Trophoblast cell (in vitro differentiated cells and primary cell): Measurements from ENCODE around the gene PRR16.

Experiments
- DNase-seq, 2 donors: peaks; one replicate each; pipeline ENCODE4 v3.0.0-alpha.2; 2016
- H2AFZ ChIP-seq: 2 replicates; pipeline ENCODE4 v1.6.1; 2013; ENCODE audit warnings: low read length, moderate library complexity, mild to moderate bottlenecking; ENCODE audit not compliant: insufficient read depth, poor library complexity
- H2AK5ac ChIP-seq: 2 replicates; pipeline ENCODE4 v1.6.1; 2013; ENCODE audit warnings: mild to moderate bottlenecking, low read length
- H2BK120ac ChIP-seq: 2 replicates; pipeline ENCODE4 v1.6.1; 2013; ENCODE audit warnings: low read length, mild to moderate bottlenecking, moderate library complexity; ENCODE audit not compliant: insufficient read depth, poor library complexity
- H2BK12ac ChIP-seq: 2 replicates; pipeline ENCODE4 v1.6.1; 2013; ENCODE audit warnings: mild to moderate bottlenecking, low read length, moderate library complexity
- H2BK5ac ChIP-seq: 2 replicates; pipeline ENCODE4 v1.6.1; 2013; ENCODE audit warnings: low read length, low read depth, moderate library complexity, mild to moderate bottlenecking; ENCODE audit not compliant: poor library complexity
- H3K14ac ChIP-seq: 2 replicates; pipeline ENCODE4 v1.6.1; 2013; ENCODE audit warnings: mild to moderate bottlenecking, low read length
- H3K18ac ChIP-seq: 2 replicates; pipeline ENCODE4 v1.6.1; 2013; ENCODE audit warnings: mild to moderate bottlenecking, low read length
- H3K23ac ChIP-seq: 2 replicates; pipeline ENCODE4 v1.6.1; 2013; ENCODE audit warnings: low read length
- H3K27ac ChIP-seq: 2 replicates; pipeline ENCODE4 v1.5.1; 2013; ENCODE audit warnings: low read depth, mild to moderate bottlenecking, inconsistent platforms, low read length, moderate library complexity
- H3K27me3 ChIP-seq: 2 replicates; pipeline ENCODE4 v1.6.1; 2013; ENCODE audit warnings: inconsistent platforms, mild to moderate bottlenecking, low read length, moderate library complexity; ENCODE audit not compliant: insufficient read depth
- H3K36me3 ChIP-seq, 2 experiments: 1 replicate in 1 of 2; 2 replicates in 1 of 2; pipeline ENCODE4 v1.6.1; 2013; ENCODE audit warnings: low read length in 2 of 2, mild to moderate bottlenecking in 2 of 2, moderate library complexity in 1 of 2; ENCODE audit not compliant: insufficient read depth in 2 of 2, control insufficient read depth in 1 of 2
- H3K4ac ChIP-seq: 2 replicates; pipeline ENCODE4 v1.6.1; 2013; ENCODE audit warnings: low read depth, mild to moderate bottlenecking, low read length, moderate library complexity
- H3K4me1 ChIP-seq, 2 experiments: 1 replicate in 1 of 2; 2 replicates in 1 of 2; pipeline ENCODE4 v1.6.1; 2013; ENCODE audit warnings: low read length in 2 of 2, mild to moderate bottlenecking in 2 of 2, moderate library complexity in 1 of 2; ENCODE audit not compliant: insufficient read depth in 2 of 2, control insufficient read depth in 1 of 2
- H3K4me2 ChIP-seq: 2 replicates; pipeline ENCODE4 v1.6.1; 2013; ENCODE audit warnings: inconsistent platforms, mild to moderate bottlenecking, low read length, moderate library complexity
- H3K4me3 ChIP-seq: 2 replicates; pipeline ENCODE4 v1.5.1; 2013; ENCODE audit warnings: mild to moderate bottlenecking, low read depth, low read length, inconsistent platforms
- H3K79me1 ChIP-seq: one replicate; pipeline ENCODE4 v1.6.1; 2013; ENCODE audit warnings: low read length
- H3K79me2 ChIP-seq: 2 replicates; pipeline ENCODE4 v1.6.1; 2013; ENCODE audit warnings: low read length, mild to moderate bottlenecking; ENCODE audit not compliant: control insufficient read depth, insufficient read depth, poor library complexity
- H3K9ac ChIP-seq: 2 replicates; pipeline ENCODE4 v1.6.1; 2013; ENCODE audit warnings: mild to moderate bottlenecking, low read length
- H3K9me3 ChIP-seq: 2 replicates; pipeline ENCODE4 v1.6.1; 2013; ENCODE audit warnings: low read depth, mild to moderate bottlenecking, control low read depth, inconsistent platforms, low read length; ENCODE audit not compliant: insufficient read depth
- H4K12ac ChIP-seq: 2 replicates; pipeline ENCODE4 v1.6.1; 2013; ENCODE audit warnings: low read depth, mild to moderate bottlenecking, low read length, moderate library complexity
- H4K8ac ChIP-seq: 2 replicates; pipeline ENCODE4 v1.6.1; 2013; ENCODE audit warnings: low read depth, mild to moderate bottlenecking, low read length, moderate library complexity
- H4K91ac ChIP-seq: one replicate; pipeline ENCODE4 v1.6.1; 2013; ENCODE audit warnings: low read depth, mild to moderate bottlenecking, low read length, moderate library complexity
- WGBS: extraction: QIAGEN DNeasy Blood & Tissue Kit; methylation state at CpG from one replicate; pipeline ENCODE4 v1.1.7; 2013; ENCODE audit warnings: missing lambda C conversion rate; ENCODE audit not compliant: insufficient read length, insufficient coverage; ENCODE audit errors: extremely low coverage; 5-methylcytosine and 5-hydroxymethylcytosine counted together

Gene PRR16

DNA sequence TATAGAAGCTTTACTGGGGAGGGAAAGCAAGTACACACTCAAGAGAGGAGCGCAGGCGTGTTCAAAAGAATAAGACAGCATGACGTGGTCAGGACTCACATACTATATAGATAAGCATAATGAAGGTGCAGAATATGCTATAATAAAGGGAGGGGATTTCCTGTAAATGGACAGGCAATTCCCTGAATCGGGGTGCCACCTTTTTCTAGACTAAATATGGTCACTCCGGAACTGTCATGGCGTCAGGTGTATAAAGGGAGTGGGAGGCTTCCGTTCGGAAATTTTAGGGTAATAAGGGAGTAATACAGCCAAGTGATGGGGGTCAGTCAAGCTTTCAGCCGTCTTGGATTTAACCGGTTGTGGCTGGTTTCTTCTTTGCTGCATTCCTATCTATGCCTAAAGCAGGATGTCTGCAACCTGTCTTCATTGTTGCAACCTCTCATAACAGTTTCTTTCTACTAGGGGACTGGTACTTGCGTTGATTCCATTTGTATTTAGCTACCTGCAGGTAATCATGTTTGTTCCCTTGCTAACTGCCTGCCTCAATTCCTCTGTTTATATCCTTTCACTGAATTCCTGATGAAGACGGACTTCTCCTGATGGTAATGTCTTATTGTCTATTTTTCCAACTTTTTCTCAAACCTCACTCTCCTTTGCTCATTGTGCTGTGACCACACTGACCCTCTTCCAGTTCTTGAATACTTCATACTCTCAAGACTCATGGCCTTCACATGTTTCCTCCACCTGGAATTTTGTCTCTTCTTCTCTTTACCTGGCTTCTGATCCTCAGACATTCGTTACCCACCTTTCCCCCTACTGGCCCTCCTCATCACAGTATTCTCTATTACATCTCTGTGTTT is 48.9 kb downstream of the PRR16 start:
- Histone ChIP-seq H3K9ac (peak overlapping the region; percentile 21), H2AK5ac (no peak overlapping the region), H4K91ac (no peak overlapping the region), H3K4me1 (no peaks in the 10 kb centered on the region), H3K4ac (no peak overlapping the region), H3K4me2 (no peak overlapping the region), H3K79me2 (no peaks in the 10 kb centered on the region), H2BK5ac (no peak overlapping the region), H3K18ac (no peak overlapping the region), H3K4me3 (no peak overlapping the region), H3K23ac (no peak overlapping the region), H3K36me3 (no peaks in the 10 kb centered on the region), H4K8ac (no peak overlapping the region), H3K27me3 (no peaks in the 10 kb centered on the region), H2AFZ (no peak overlapping the region), H3K79me1 (no peaks in the 10 kb centered on the region), H3K9me3 (no peaks in the 10 kb centered on the region), H3K27ac (no peak overlapping the region), H2BK12ac (no peak overlapping the region), H4K12ac (no peak overlapping the region), H3K14ac (no peak overlapping the region), H2BK120ac (no peak overlapping the region)
- no peak for DNase-seq
- no CpG with 5 or more reads among the region's 13 CpGs for WGBS

DNA sequence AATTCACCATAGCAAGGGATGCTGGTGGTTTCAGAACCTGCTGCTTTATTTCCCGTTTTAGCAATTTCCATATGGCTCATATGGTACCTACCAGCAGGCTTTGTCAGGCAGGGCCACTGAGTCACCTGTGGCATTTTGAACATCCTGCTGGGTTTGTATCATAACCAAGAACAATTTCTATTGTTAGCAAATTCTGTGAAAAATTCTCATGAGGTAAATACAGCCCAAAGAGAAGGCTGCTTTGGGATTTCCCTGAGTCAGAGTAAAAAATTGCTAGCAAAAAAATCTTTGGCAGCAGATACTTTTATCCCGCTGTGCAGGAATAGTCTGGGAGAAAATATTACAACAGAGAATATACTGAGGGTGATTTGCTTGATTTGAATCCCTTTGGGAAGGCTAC is 52.7 kb downstream of the PRR16 start:
- Histone ChIP-seq H3K27ac (no peak overlapping the region), H3K27me3 (no peaks in the 10 kb centered on the region), H3K23ac (no peak overlapping the region), H3K79me1 (no peaks in the 10 kb centered on the region), H3K9ac (no peak overlapping the region), H2AFZ (no peak overlapping the region), H3K9me3 (no peaks in the 10 kb centered on the region), H3K18ac (no peak overlapping the region), H3K36me3 (no peaks in the 10 kb centered on the region), H2BK5ac (no peak overlapping the region), H2AK5ac (no peak overlapping the region), H3K79me2 (no peaks in the 10 kb centered on the region), H4K91ac (no peak overlapping the region), H3K4ac (no peak overlapping the region), H2BK12ac (no peak overlapping the region), H2BK120ac (no peak overlapping the region), H3K4me1 (no peaks in the 10 kb centered on the region), H4K8ac (no peak overlapping the region), H3K4me2 (no peak overlapping the region), H4K12ac (no peak overlapping the region), H3K14ac (no peak overlapping the region), H3K4me3 (no peak overlapping the region)
- DNase-seq = peak; percentile 88 to 92
- WGBS = no CpG with 5 or more reads among the region's 2 CpGs

DNA sequence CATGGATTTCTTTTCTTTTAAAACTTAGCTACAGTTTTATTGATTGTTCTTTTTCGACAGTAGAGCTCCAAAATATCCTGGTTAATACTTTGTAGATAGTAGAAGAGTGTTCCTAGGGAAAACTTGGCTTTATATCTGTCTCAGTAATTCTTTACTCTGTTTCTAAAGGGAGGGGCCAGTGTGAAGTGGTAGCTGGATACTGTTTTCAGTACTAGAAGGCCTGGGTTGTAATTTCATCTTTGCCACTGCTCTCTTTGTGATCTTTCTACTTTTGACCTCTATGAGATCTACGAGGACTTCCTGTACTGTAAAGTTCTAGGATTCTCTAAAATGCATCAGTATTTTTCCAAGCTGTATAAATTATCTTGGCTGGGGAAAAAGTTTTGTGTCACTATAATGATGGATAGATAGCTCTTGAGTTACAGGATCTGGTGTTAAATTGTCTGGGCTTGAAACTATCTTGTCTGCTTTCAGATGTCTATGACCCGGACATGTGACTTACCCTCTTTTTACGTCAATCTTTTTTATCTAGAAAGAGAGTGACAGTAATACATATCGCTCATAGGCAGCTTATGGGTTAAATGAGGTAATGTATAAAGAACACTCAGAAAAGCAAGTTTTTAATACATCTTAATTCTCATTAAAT is 53.6 kb downstream of the PRR16 start:
- Histone ChIP-seq H2BK5ac (no peak overlapping the region), H4K8ac (no peak overlapping the region), H3K9ac (no peak overlapping the region), H3K14ac (no peak overlapping the region), H2BK120ac (no peak overlapping the region), H3K36me3 (no peaks in the 10 kb centered on the region), H3K4me3 (no peak overlapping the region), H3K27me3 (no peaks in the 10 kb centered on the region), H3K4me2 (no peak overlapping the region), H4K91ac (no peak overlapping the region), H3K27ac (no peak overlapping the region), H2AFZ (no peak overlapping the region), H3K9me3 (no peaks in the 10 kb centered on the region), H3K4me1 (no peaks in the 10 kb centered on the region), H3K18ac (no peak overlapping the region), H3K4ac (no peak overlapping the region), H2AK5ac (no peak overlapping the region), H2BK12ac (no peak overlapping the region), H3K79me1 (no peaks in the 10 kb centered on the region), H3K79me2 (no peaks in the 10 kb centered on the region), H3K23ac (no peak overlapping the region), H4K12ac (no peak overlapping the region)
- no peak for DNase-seq
- no CpG with 5 or more reads among the region's 5 CpGs for WGBS

DNA sequence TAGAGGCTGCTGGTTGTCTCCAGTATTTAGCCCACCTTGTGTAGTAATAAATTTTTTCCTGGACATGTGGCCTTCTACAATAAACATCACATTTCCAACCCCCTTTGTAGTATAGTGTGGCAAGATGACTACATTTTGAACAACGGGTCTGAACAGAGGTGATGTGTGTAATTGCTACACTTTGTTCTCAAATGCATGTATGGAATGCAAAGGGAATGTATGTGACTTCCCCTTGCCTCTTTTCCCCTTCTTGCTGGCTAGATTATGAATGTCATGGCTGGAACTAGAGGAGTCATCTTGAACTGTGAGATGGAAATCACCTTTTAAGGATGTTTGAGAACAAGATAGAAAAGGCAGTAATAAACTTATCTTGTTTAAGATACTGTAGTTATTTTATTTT is 54.5 kb downstream of the PRR16 start:
- H3K36me3 ChIP-seq = no peaks in the 10 kb centered on the region
- DNase-seq = peak in 1 of 2 donors; percentile 42
- H2BK120ac ChIP-seq = no peak overlapping the region
- H3K79me2 ChIP-seq = no peaks in the 10 kb centered on the region
- H3K23ac ChIP-seq = no peak overlapping the region
- H3K27me3 ChIP-seq = no peaks in the 10 kb centered on the region
- H2BK5ac ChIP-seq = no peak overlapping the region
- H3K27ac ChIP-seq = no peak overlapping the region
- H3K18ac ChIP-seq = no peak overlapping the region
- H4K91ac ChIP-seq = no peak overlapping the region
- no peak overlapping the region for H2BK12ac ChIP-seq
- H3K14ac ChIP-seq = no peak overlapping the region
- no CpG with 5 or more reads among the region's 1 CpG for WGBS
- H3K4me1 ChIP-seq = no peaks in the 10 kb centered on the region
- no peak overlapping the region for H2AK5ac ChIP-seq
- no peak overlapping the region for H3K4me2 ChIP-seq
- H3K79me1 ChIP-seq = no peaks in the 10 kb centered on the region
- no peaks in the 10 kb centered on the region for H3K9me3 ChIP-seq
- H4K8ac ChIP-seq = no peak overlapping the region
- no peak overlapping the region for H3K4me3 ChIP-seq
- H2AFZ ChIP-seq = no peak overlapping the region
- H4K12ac ChIP-seq = no peak overlapping the region
- no peak overlapping the region for H3K4ac ChIP-seq
- H3K9ac ChIP-seq = no peak overlapping the region
